H1 (cell line): ENCODE data around the gene CSF2. TPM values are rescaled to one million over a fixed set of nuclear protein-coding genes. Genes with fewer than 3 reads are reported as not detected.

Source experiments
- CTCF ChIA-PET: fragments of 300-600 bp; sonication (Branson Sonifier 250); formaldehyde crosslinking; loops from one replicate; lab custom pipeline; 2021; ENCODE audit not compliant: partially characterized antibody; lab: Charles Lee
- POLR2A ChIA-PET: fragments of 300-600 bp; sonication (Branson Sonifier 250); formaldehyde crosslinking; loops from one replicate; lab custom pipeline; 2021; ENCODE audit warnings: inconsistent platforms; ENCODE audit not compliant: partially characterized antibody; lab: Charles Lee
- DNase-seq, 2 experiments: peaks; one replicate each; pipeline versions ENCODE4 v3.0.0 to v3.0.0-alpha.2; 2010 to 2022; ENCODE audit warnings: low spot score in 2 of 2, low read depth in 1 of 2, mixed read lengths in 1 of 2
- FAIRE-seq: peaks from 2 replicates; lab custom pipeline; 2011; peaks lifted over from hg19 to GRCh38; lab: Jason Lieb, UNC
- H2AFZ ChIP-seq: 2 replicates; pipeline ENCODE4 v1.8.1; 2012; ENCODE audit warnings: low read length, inconsistent platforms
- H2AK5ac ChIP-seq: 2 replicates; pipeline ENCODE4 v1.6.1; 2013; ENCODE audit warnings: low read depth, low read length
- H2BK120ac ChIP-seq: replicated peaks from 2 replicates; pipeline ENCODE3; 2013; ENCODE audit warnings: low read depth, low read length, inconsistent platforms
- H2BK12ac ChIP-seq: 2 replicates; pipeline ENCODE4 v1.6.1; 2013; ENCODE audit warnings: low read depth, low read length
- H2BK15ac ChIP-seq: 2 replicates; pipeline ENCODE4 v1.6.1; 2013; ENCODE audit warnings: low read length
- H2BK20ac ChIP-seq: 2 replicates; pipeline ENCODE4 v1.6.1; 2013; ENCODE audit warnings: low read length
- H2BK5ac ChIP-seq: 2 replicates; pipeline ENCODE4 v1.6.1; 2013; ENCODE audit warnings: low read depth, low read length
- H3K14ac ChIP-seq: 2 replicates; pipeline ENCODE4 v1.6.1; 2013; ENCODE audit warnings: inconsistent platforms; ENCODE audit not compliant: insufficient read length
- H3K18ac ChIP-seq: 2 replicates; pipeline ENCODE4 v1.6.1; 2013; ENCODE audit warnings: low read length; ENCODE audit errors: extremely low read depth
- H3K23ac ChIP-seq: 2 replicates; pipeline ENCODE4 v1.6.1; 2013; ENCODE audit warnings: inconsistent platforms; ENCODE audit not compliant: insufficient read length
- H3K23me2 ChIP-seq: 2 replicates; pipeline ENCODE4 v1.6.1; 2013; ENCODE audit warnings: low read depth, low read length
- H3K27ac ChIP-seq: 2 replicates; pipeline ENCODE4 v1.6.1; 2011; ENCODE audit warnings: low read depth, low read length, inconsistent platforms
- H3K27me3 ChIP-seq, 4 experiments: replicated peaks in 1 of 4; 1 replicate in 1 of 4; 2 replicates in 3 of 4; pipeline versions ENCODE4 v1.6.1 to v1.8.1; 2011 to 2013; ENCODE audit warnings: low read length in 3 of 4, mild to moderate bottlenecking in 3 of 4, inconsistent platforms in 2 of 4, mixed read lengths in 2 of 4, moderate library complexity in 1 of 4; ENCODE audit not compliant: control insufficient read depth in 3 of 4, insufficient read depth in 3 of 4; ENCODE audit errors: extremely low read depth in 1 of 4
- H3K36me3 ChIP-seq, 4 experiments: 2 replicates each; pipeline versions ENCODE4 v1.6.1 to v1.8.1; 2011 to 2013; ENCODE audit warnings: mild to moderate bottlenecking in 4 of 4, low read length in 3 of 4, moderate library complexity in 2 of 4, control low read depth in 1 of 4, inconsistent platforms in 1 of 4; ENCODE audit not compliant: insufficient read depth in 4 of 4, control insufficient read depth in 2 of 4
- H3K4ac ChIP-seq: replicated peaks from 2 replicates; pipeline ENCODE3; 2013; ENCODE audit warnings: low read length, low read depth, mixed read lengths, inconsistent platforms; ENCODE audit not compliant: insufficient read length
- H3K4me1 ChIP-seq, 4 experiments: replicated peaks in 1 of 4; 1 replicate in 1 of 4; 2 replicates in 3 of 4; pipeline versions ENCODE4 v1.6.1 to v1.8.1; 2011 to 2013; ENCODE audit warnings: low read length in 3 of 4, inconsistent platforms in 2 of 4, mixed read lengths in 1 of 4; ENCODE audit not compliant: insufficient read depth in 4 of 4, control insufficient read depth in 3 of 4
- H3K4me2 ChIP-seq, 2 experiments: 2 replicates each; pipeline versions ENCODE4 v1.6.1 to v1.8.1; 2011 to 2013; ENCODE audit warnings: low read depth in 2 of 2, low read length in 2 of 2, control low read depth in 1 of 2, inconsistent platforms in 1 of 2, mild to moderate bottlenecking in 1 of 2; ENCODE audit not compliant: insufficient read depth in 1 of 2
- H3K4me3 ChIP-seq, 4 experiments: fragments of 200-600, 300-600 bp in 1 of 4; sonication (generic), shearing (Covaris generic), sonication (Bioruptor Twin) in 1 of 4; 2 replicates each; pipeline versions ENCODE4 v1.5.1 to v1.8.1; 2011 to 2016; ENCODE audit warnings: low read length in 4 of 4, low read depth in 3 of 4, control low read depth in 2 of 4, inconsistent platforms in 2 of 4, mild to moderate bottlenecking in 2 of 4, mixed read lengths in 1 of 4, moderate library complexity in 1 of 4; ENCODE audit not compliant: insufficient read depth in 2 of 4; ENCODE audit errors: extremely low read depth in 1 of 4
- H3K56ac ChIP-seq: replicated peaks from 2 replicates; pipeline ENCODE3; 2013; ENCODE audit warnings: low read depth, mild to moderate bottlenecking, mixed read lengths, low read length, inconsistent platforms; ENCODE audit not compliant: insufficient read length
- H3K79me1 ChIP-seq: 2 replicates; pipeline ENCODE4 v1.6.1; 2013; ENCODE audit warnings: low read depth, low read length, control low read depth
- H3K79me2 ChIP-seq, 2 experiments: 2 replicates each; pipeline versions ENCODE4 v1.6.1 to v1.8.1; 2012 to 2013; ENCODE audit warnings: low read length in 2 of 2, mild to moderate bottlenecking in 2 of 2, inconsistent platforms in 1 of 2; ENCODE audit not compliant: insufficient read depth in 2 of 2, control insufficient read depth in 1 of 2
- H3K9ac ChIP-seq, 4 experiments: replicated peaks in 1 of 4; 1 replicate in 1 of 4; 2 replicates in 3 of 4; pipeline versions ENCODE4 v1.6.1 to v1.8.1; 2011 to 2013; ENCODE audit warnings: low read depth in 3 of 4, low read length in 3 of 4, control low read depth in 2 of 4, mild to moderate bottlenecking in 2 of 4, moderate library complexity in 2 of 4, inconsistent platforms in 1 of 4; ENCODE audit errors: extremely low read depth in 1 of 4
- H3K9me3 ChIP-seq, 2 experiments: 2 replicates each; pipeline versions ENCODE4 v1.6.1 to v1.8.1; 2012 to 2013; ENCODE audit warnings: mild to moderate bottlenecking in 2 of 2, moderate library complexity in 2 of 2, control low read depth in 1 of 2, inconsistent platforms in 1 of 2, low read depth in 1 of 2, low read length in 1 of 2, mixed read lengths in 1 of 2; ENCODE audit not compliant: insufficient read depth in 2 of 2
- H4K20me1 ChIP-seq, 2 experiments: replicated peaks in 1 of 2; 2 replicates each; pipeline versions ENCODE3 to v1.8.1; 2011 to 2013; ENCODE audit warnings: inconsistent platforms in 2 of 2, low read length in 2 of 2, mild to moderate bottlenecking in 1 of 2; ENCODE audit not compliant: insufficient read depth in 2 of 2, control insufficient read depth in 1 of 2
- H4K5ac ChIP-seq: 2 replicates; pipeline ENCODE4 v1.6.1; 2013; ENCODE audit warnings: low read length, low read depth, mixed read lengths, inconsistent platforms; ENCODE audit not compliant: insufficient read length
- H4K8ac ChIP-seq: 2 replicates; pipeline ENCODE4 v1.8.0; 2013; ENCODE audit warnings: mild to moderate bottlenecking, moderate library complexity, low read length, inconsistent platforms; ENCODE audit not compliant: insufficient read depth; ENCODE audit errors: extremely low read depth
- H4K91ac ChIP-seq: replicated peaks from 2 replicates; pipeline ENCODE3; 2013; ENCODE audit warnings: low read length, mixed read lengths, inconsistent platforms; ENCODE audit not compliant: insufficient read length
- ATF3 ChIP-seq: IDR thresholded peaks from 2 replicates; pipeline ENCODE4 v1.6.1; 2011; ENCODE audit warnings: low read depth, mild to moderate bottlenecking, low read length; ENCODE audit not compliant: insufficient read depth
- CEBPB ChIP-seq: IDR thresholded peaks from 2 replicates; pipeline ENCODE4 v1.6.1; 2012; ENCODE audit warnings: low read depth, low read length
- EGR1 ChIP-seq: IDR thresholded peaks from 2 replicates; pipeline ENCODE4 v1.6.1; 2011; ENCODE audit warnings: low read depth, low read length, borderline replicate concordance
- EZH2 ChIP-seq: fragments of 200-600 bp; sonication (generic); IDR thresholded peaks from 2 replicates; pipeline ENCODE4 v1.7.1; 2012; ENCODE audit warnings: low read depth, mild to moderate bottlenecking, moderate library complexity, low read length, inconsistent platforms; ENCODE audit not compliant: severe bottlenecking
- GTF2F1 ChIP-seq: IDR thresholded peaks from 2 replicates; pipeline ENCODE4 v1.6.1; 2012; ENCODE audit warnings: low read depth, low read length, improper control_type of control experiment, borderline replicate concordance
- JUN ChIP-seq: IDR thresholded peaks from 2 replicates; pipeline ENCODE4 v1.6.1; 2011; ENCODE audit warnings: low read depth, mild to moderate bottlenecking, improper control_type of control experiment, low read length
- KDM1A ChIP-seq: fragments of 200-600, 300-600 bp; sonication (generic); IDR thresholded peaks from 2 replicates; pipeline ENCODE4 v1.7.1; 2016; ENCODE audit warnings: mild to moderate bottlenecking, low read length, borderline replicate concordance
- PHF8 ChIP-seq: fragments of 200-600 bp; sonication (generic); conservative IDR thresholded peaks from 2 replicates; pipeline ENCODE4 v1.7.1; 2012; ENCODE audit warnings: low read depth, mild to moderate bottlenecking, inconsistent platforms, low read length, moderate library complexity
- POLR2AphosphoS5 ChIP-seq: IDR thresholded peaks from 2 replicates; pipeline ENCODE4 v1.6.1; 2011; ENCODE audit warnings: low read depth, low read length
- RNF2 ChIP-seq: fragments of 200-900, 300-1000 bp; sonication (generic); IDR thresholded peaks from 2 replicates; pipeline ENCODE4 v1.7.1; 2016; ENCODE audit warnings: borderline replicate concordance, low read depth, mild to moderate bottlenecking, antibody characterized with exemption, low read length; ENCODE audit not compliant: poor library complexity, severe bottlenecking; ENCODE audit errors: missing control alignments
- SIRT6 ChIP-seq: IDR thresholded peaks from one replicate; pipeline ENCODE4 v1.7.1; 2012; ENCODE audit warnings: low read length, inconsistent platforms
- SRF ChIP-seq: IDR thresholded peaks from 2 replicates; pipeline ENCODE4 v1.6.1; 2011; ENCODE audit warnings: mild to moderate bottlenecking, low read depth, low read length, moderate library complexity
- SUZ12 ChIP-seq: fragments of 200-600 bp; sonication (generic); IDR thresholded peaks from 2 replicates; pipeline ENCODE4 v1.6.1; 2012; ENCODE audit warnings: mild to moderate bottlenecking, inconsistent platforms, low read length, moderate library complexity, mixed read lengths
- TAF7 ChIP-seq: optimal IDR thresholded peaks from 2 replicates; pipeline ENCODE3; 2011; ENCODE audit warnings: low read depth, mild to moderate bottlenecking, inconsistent platforms, low read length, moderate library complexity, borderline replicate concordance
- TCF12 ChIP-seq: IDR thresholded peaks from 2 replicates; pipeline ENCODE4 v1.6.1; 2011; ENCODE audit warnings: low read depth, mild to moderate bottlenecking, low read length
- WGBS, 2 experiments: shearing (Covaris generic) in 1 of 2; methylation state at CpG; one replicate each; pipeline versions ENCODE4 v1.1.6 to v1.1.7; 2013 to 2015; ENCODE audit warnings: low lambda C conversion rate in 2 of 2, mixed read lengths in 2 of 2, inconsistent platforms in 1 of 2, low coverage in 1 of 2, missing lambda C conversion rate in 1 of 2; ENCODE audit not compliant: insufficient replicate concordance in 2 of 2, insufficient coverage in 1 of 2, insufficient read length in 1 of 2; ENCODE audit errors: extremely low coverage in 1 of 2, missing lambda C conversion rate in 1 of 2; 5-methylcytosine and 5-hydroxymethylcytosine counted together
- polyA plus RNA-seq, 7 experiments: library from polyadenylated mRNA; depleted of rRNA in 3 of 7; stranded (reverse) in 5 of 7; unstranded in 2 of 7; fragments of >200 nt in 5 of 7; fragments of 200-250 nt in 2 of 7; gene quantifications; 1 replicate in 5 of 7; 2 replicates in 1 of 7; 4 replicates in 1 of 7; pipeline versions ENCODE4 v1.2.1 to v1.2.3, GENCODE V29; 2011 to 2013; ENCODE audit warnings: missing spikeins in 2 of 7, mixed read lengths in 2 of 7
- total RNA-seq: library from RNA; stranded (reverse); fragmentation: NEBNext Ultra II Directional; extraction: Animal tissue kit (Norgen Biotek cat#: 25700); gene quantifications from 2 replicates; pipeline ENCODE4 v1.2.1, GENCODE V29; 2021

CSF2 gene
- total and polyA plus RNA-seq, 2 of the 8 experiments (the other 6 are each of a cell fraction or from before 2014, with no cell fraction given), result not detected

GRCh38 chr5:132024117-132024435 lies 49.5 kb upstream of the CSF2 start:
- Histone ChIP-seq H2BK12ac (no peak overlapping the region), H2BK15ac (no peak overlapping the region), H3K79me2 (no peaks in the 10 kb centered on the region), H3K9me3 (no peaks in the 10 kb centered on the region), H3K18ac (no peak overlapping the region), H4K20me1 (no peaks in the 10 kb centered on the region), H2AFZ (no peak overlapping the region), H3K79me1 (no peaks in the 10 kb centered on the region), H3K4me3 (no peak overlapping the region), H3K4me1 (no peaks in the 10 kb centered on the region), H3K9ac (no peak overlapping the region), H2BK20ac (no peak overlapping the region), H3K4me2 (no peak overlapping the region), H3K27me3 (no peaks in the 10 kb centered on the region), H2BK120ac (no peak overlapping the region), H2AK5ac (no peak overlapping the region), H4K8ac (no peak overlapping the region), H3K27ac (no peak overlapping the region), H4K5ac (no peak overlapping the region), H3K56ac (no peak overlapping the region), H3K14ac (no peak overlapping the region), H2BK5ac (no peak overlapping the region), H4K91ac (no peak overlapping the region), H3K4ac (no peak overlapping the region), H3K23ac (no peak overlapping the region), H3K36me3 (no peaks in the 10 kb centered on the region), H3K23me2 (no peaks in the 10 kb centered on the region; the same call in 1 of the 2 replicates)
- DNase-seq (no peak), FAIRE-seq (no peak)
- ChIA-PET CTCF (interaction anchor here (2.6 kb wide), 1 partner anchor 39 kb away, joined by 8 read pairs; no protein-coding TSS in a partner anchor), POLR2A (no interaction called here)
- WGBS, 2 experiments, result 86% methylated on average over 4 of the region's 4 CpGs; no CpG with 5 or more reads in 1 of the 2 experiments
- no peak for TF ChIP-seq PHF8
- TF ChIP-seq RNF2, result no peak
- TF ChIP-seq EGR1, result no peak
- TF ChIP-seq JUN, result no peak
- TF ChIP-seq ATF3, result no peak
- TF ChIP-seq TCF12, result no peak
- TF ChIP-seq EZH2, result no peak
- no peak for TF ChIP-seq CEBPB
- TF ChIP-seq KDM1A, result no peak
- TF ChIP-seq SRF, result no peak
- no peak for TF ChIP-seq POLR2AphosphoS5
- no peak for TF ChIP-seq GTF2F1
- TF ChIP-seq SUZ12, result no peak
- no peak for TF ChIP-seq TAF7
- TF ChIP-seq SIRT6, result no peak
